Pancreas (tissue), 10 donors: ENCODE data around the gene DLX4. TPM values are rescaled to one million over a fixed set of nuclear protein-coding genes. Genes with fewer than 3 reads are reported as not detected.

ENCODE experiments used
- ATAC-seq, 4 donors: fragments of 200-7000 bp; cut with Tn5 transposase; one replicate each; pipeline versions ENCODE4 v1.8.0 to v1.9.1; 2020; ENCODE audit warnings: mild to moderate bottlenecking in 4 of 4, moderate library complexity in 4 of 4
- DNase-seq, 6 donors: peaks; one replicate each; pipeline ENCODE4 v3.0.0-alpha.2; 2020
- FAIRE-seq: peaks from 2 replicates; lab custom pipeline; 2012; peaks lifted over from hg19 to GRCh38; lab: Jason Lieb, UNC
- H3K27ac ChIP-seq, 4 donors: fragments of 200-600 bp; sonication (generic); 1 replicate in 3 of 4; 2 replicates in 1 of 4; pipeline versions ENCODE4 v1.5.0 to v1.8.0; 2020
- H3K27me3 ChIP-seq, 4 donors: fragments of 200-600 bp; one replicate each; pipeline ENCODE4 v1.8.0; 2021
- H3K36me3 ChIP-seq, 3 donors: fragments of 200-600 bp; sonication (generic) in 1 of 3; one replicate each; pipeline versions ENCODE4 v1.5.0 to v1.8.0; 2020 to 2021
- H3K4me1 ChIP-seq, 3 donors: fragments of 200-600 bp; one replicate each; pipeline ENCODE4 v1.8.0; 2021
- H3K4me3 ChIP-seq, 4 donors: fragments of 200-600 bp; sonication (generic) in 2 of 4; one replicate each; pipeline versions ENCODE4 v1.5.0 to v1.8.0; 2020 to 2021
- H3K9me3 ChIP-seq, 4 donors: fragments of 200-600 bp; one replicate each; pipeline ENCODE4 v1.8.0; 2021
- CTCF ChIP-seq, 4 donors: fragments of 200-600 bp; sonication (generic) in 3 of 4; IDR thresholded peaks; one replicate each; pipeline versions ENCODE4 v1.5.0 to v1.8.0; 2021; ENCODE audit warnings: antibody characterized with exemption in 4 of 4
- WGBS, 2 donors: extraction: QIAGEN DNeasy Blood & Tissue Kit; methylation state at CpG; one replicate each; pipeline ENCODE4 v1.1.7; 2013; 5-methylcytosine and 5-hydroxymethylcytosine counted together
- intact Hi-C, 3 donors: fragments of 100-400 bp; cut with DNase I; formaldehyde crosslinking; loops; one replicate each; pipeline versions ENCODE4 v1.11.1 to v1.14.2; 2022
- polyA plus RNA-seq, 2 donors: library from polyadenylated mRNA; stranded (reverse); fragments of 200-250 nt; gene quantifications; one replicate each; pipeline ENCODE4 v1.2.3, GENCODE V29; 2013
- total RNA-seq, 6 donors: library from RNA; stranded (reverse); fragmentation: NEBNext Ultra II Directional in 4 of 6; extraction: Animal tissue kit (Norgen Biotek cat#: 25700) in 4 of 6; gene quantifications; one replicate each; pipeline versions ENCODE4 v1.2.1 to v1.2.4, GENCODE V29; 2021 to 2023
- donor health status: healthy with polysubstance abuse.
- donor health status: DM: no; HTN: no; CAD: no; lungs with moderate emphysema.
- donor health status: DM: no; HTN: no; CAD: no.
- donor health status: control.
- donor health status: control.
- donor health status: Bipolar disorder and iron deficiency.
- donor health status: DM: yes; HTN: yes; CAD: no.
- donor health status: DM: no; HTN: no; CAD: no.
- donor health status: DM: no; HTN: no; CAD: no.
- donor health status: DM: yes; HTN: yes; CAD: no.

The DLX4 gene
- total and polyA plus RNA-seq, 8 donors = 0.16 to 0.30 (median 0.23) TPM; not detected in 3

- DNase-seq (no peak), ATAC-seq (no peak), FAIRE-seq (no peak)
- Histone ChIP-seq H3K27me3 (no peaks in the 10 kb centered on the region), H3K36me3 (no peaks in the 10 kb centered on the region), H3K9me3 (no peaks in the 10 kb centered on the region), H3K4me3 (no peak overlapping the region), H3K27ac (no peak overlapping the region), H3K4me1 (peaks cover 0 to 5% (median 4%) of the 10 kb centered on the region in 3 donors)
- 61 to 64% methylated on average over 6 of the region's 6 CpGs for WGBS, 2 donors
- intact Hi-C loops = no loop called here
- TF ChIP-seq CTCF (IDR thresholded peaks at IDR 0.05) = no peak
These were observed 53.6 kb downstream of the DLX4 start for GRCh38 chr17:50022463-50023130.

GRCh38 chr17:50023520-50023919 lies 54.5 kb downstream of the DLX4 start:
- TF ChIP-seq CTCF (IDR thresholded peaks at IDR 0.05) = no peak
- no peak for DNase-seq
- no peak for FAIRE-seq
- H3K36me3 ChIP-seq = no peaks in the 10 kb centered on the region
- no peak overlapping the region for H3K4me3 ChIP-seq
- peaks cover 0 to 5% (median 4%) of the 10 kb centered on the region in 3 donors for H3K4me1 ChIP-seq
- intact Hi-C loops = no loop called here
- H3K9me3 ChIP-seq = no peaks in the 10 kb centered on the region
- no peak overlapping the region for H3K27ac ChIP-seq
- no peak for ATAC-seq
- H3K27me3 ChIP-seq = no peaks in the 10 kb centered on the region
- WGBS, 2 donors = 52 to 71% methylated on average over 8 of the region's 8 CpGs

Other genes starting within 250 kb of the DLX4 start
- gene FAM117A, start 205.1 kb upstream of the DLX4 start, total RNA-seq = 10 to 100 TPM in 2 of 6 donors, 1 to 10 TPM in 4; 5.5 to 14.8 (median 8.5) TPM
- gene FAM117A, start 205.1 kb upstream of the DLX4 start, polyA plus RNA-seq = 10 to 100 TPM in 1 of 2 donors, 1 to 10 TPM in 1; 5.3 to 12.3 TPM
- 10 to 100 TPM; 18.9 to 31.5 (median 19.8) TPM for gene KAT7, start 180.5 kb upstream of the DLX4 start, total RNA-seq
- 10 to 100 TPM in 1 of 2 donors, 1 to 10 TPM in 1; 3.5 to 10.4 TPM for gene KAT7, start 180.5 kb upstream of the DLX4 start, polyA plus RNA-seq
- gene TAC4, start 121.1 kb upstream of the DLX4 start, total RNA-seq = not detected
- not detected for gene TAC4, start 121.1 kb upstream of the DLX4 start, polyA plus RNA-seq
- under 1 TPM; 0.09 to 0.53 (median 0.24) TPM for gene DLX3, start 26.0 kb downstream of the DLX4 start, total RNA-seq
- gene DLX3, start 26.0 kb downstream of the DLX4 start, polyA plus RNA-seq = under 1 TPM; 0.33 to 0.42 TPM
- 10 to 100 TPM; 16.8 to 61.2 (median 23.0) TPM for gene ITGA3, start 86.9 kb downstream of the DLX4 start, total RNA-seq
- 10 to 100 TPM; 28.3 to 35.2 TPM for gene ITGA3, start 86.9 kb downstream of the DLX4 start, polyA plus RNA-seq
- gene PDK2, start 126.2 kb downstream of the DLX4 start, total RNA-seq = 10 to 100 TPM; 15.3 to 50.0 (median 36.2) TPM
- gene PDK2, start 126.2 kb downstream of the DLX4 start, polyA plus RNA-seq = 10 to 100 TPM; 26.6 to 26.8 TPM
- under 1 TPM; 0.09 to 0.90 (median 0.33) TPM for gene SAMD14, start 161.0 kb downstream of the DLX4 start, total RNA-seq
- 1 to 10 TPM in 1 of 2 donors, under 1 TPM in 1; 0.80 to 1.3 TPM for gene SAMD14, start 161.0 kb downstream of the DLX4 start, polyA plus RNA-seq
- 10 to 100 TPM; 13.5 to 34.6 (median 17.7) TPM for gene PPP1R9B, start 181.5 kb downstream of the DLX4 start, total RNA-seq
- 10 to 100 TPM; 14.3 to 29.2 TPM for gene PPP1R9B, start 181.5 kb downstream of the DLX4 start, polyA plus RNA-seq
- gene SGCA, start 196.8 kb downstream of the DLX4 start, total RNA-seq = 1 to 10 TPM in 2 of 6 donors, under 1 TPM in 1, not detected in 3; 0.31 to 1.1 (median 1.0) TPM
- 1 to 10 TPM; 1.7 to 3.0 TPM for gene SGCA, start 196.8 kb downstream of the DLX4 start, polyA plus RNA-seq
- 100 to 1,000 TPM in 2 of 6 donors, 10 to 100 TPM in 3, 1 to 10 TPM in 1; 9.0 to 875 (median 36.6) TPM for gene COL1A1, start 232.4 kb downstream of the DLX4 start, total RNA-seq
- 10 to 100 TPM; 10.4 to 22.2 TPM for gene COL1A1, start 232.4 kb downstream of the DLX4 start, polyA plus RNA-seq